ENCODE results near the gene SLC7A1. TPM values are rescaled to one million over a fixed set of nuclear protein-coding genes. Genes with fewer than 3 reads are reported as not detected.

The SLC7A1 gene
- total and polyA plus RNA-seq, 2 experiments from 2014 or later, result 23.0 to 74.7 TPM

DNA sequence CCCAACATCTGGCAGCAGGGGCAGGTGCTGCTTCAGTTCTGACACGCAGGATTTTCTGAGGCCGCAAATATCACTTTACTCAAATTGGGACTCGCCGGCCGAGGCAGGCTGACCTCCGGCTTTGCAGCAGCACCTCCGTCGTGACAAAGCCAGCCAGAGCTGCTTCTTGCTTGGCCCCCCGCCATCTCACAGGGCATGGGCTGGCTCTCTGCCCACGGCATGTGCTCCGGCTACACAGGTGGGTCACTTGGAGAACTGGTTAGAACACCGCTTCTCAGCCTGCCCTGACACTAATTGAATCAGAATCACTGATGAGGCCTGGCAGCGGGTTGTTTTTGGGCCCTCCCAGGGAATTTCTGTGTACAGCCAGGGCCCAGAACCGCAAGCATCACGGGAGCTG, 112.3 kb downstream of the SLC7A1 start (continued):
- TF ChIP-seq, protein P1, sequence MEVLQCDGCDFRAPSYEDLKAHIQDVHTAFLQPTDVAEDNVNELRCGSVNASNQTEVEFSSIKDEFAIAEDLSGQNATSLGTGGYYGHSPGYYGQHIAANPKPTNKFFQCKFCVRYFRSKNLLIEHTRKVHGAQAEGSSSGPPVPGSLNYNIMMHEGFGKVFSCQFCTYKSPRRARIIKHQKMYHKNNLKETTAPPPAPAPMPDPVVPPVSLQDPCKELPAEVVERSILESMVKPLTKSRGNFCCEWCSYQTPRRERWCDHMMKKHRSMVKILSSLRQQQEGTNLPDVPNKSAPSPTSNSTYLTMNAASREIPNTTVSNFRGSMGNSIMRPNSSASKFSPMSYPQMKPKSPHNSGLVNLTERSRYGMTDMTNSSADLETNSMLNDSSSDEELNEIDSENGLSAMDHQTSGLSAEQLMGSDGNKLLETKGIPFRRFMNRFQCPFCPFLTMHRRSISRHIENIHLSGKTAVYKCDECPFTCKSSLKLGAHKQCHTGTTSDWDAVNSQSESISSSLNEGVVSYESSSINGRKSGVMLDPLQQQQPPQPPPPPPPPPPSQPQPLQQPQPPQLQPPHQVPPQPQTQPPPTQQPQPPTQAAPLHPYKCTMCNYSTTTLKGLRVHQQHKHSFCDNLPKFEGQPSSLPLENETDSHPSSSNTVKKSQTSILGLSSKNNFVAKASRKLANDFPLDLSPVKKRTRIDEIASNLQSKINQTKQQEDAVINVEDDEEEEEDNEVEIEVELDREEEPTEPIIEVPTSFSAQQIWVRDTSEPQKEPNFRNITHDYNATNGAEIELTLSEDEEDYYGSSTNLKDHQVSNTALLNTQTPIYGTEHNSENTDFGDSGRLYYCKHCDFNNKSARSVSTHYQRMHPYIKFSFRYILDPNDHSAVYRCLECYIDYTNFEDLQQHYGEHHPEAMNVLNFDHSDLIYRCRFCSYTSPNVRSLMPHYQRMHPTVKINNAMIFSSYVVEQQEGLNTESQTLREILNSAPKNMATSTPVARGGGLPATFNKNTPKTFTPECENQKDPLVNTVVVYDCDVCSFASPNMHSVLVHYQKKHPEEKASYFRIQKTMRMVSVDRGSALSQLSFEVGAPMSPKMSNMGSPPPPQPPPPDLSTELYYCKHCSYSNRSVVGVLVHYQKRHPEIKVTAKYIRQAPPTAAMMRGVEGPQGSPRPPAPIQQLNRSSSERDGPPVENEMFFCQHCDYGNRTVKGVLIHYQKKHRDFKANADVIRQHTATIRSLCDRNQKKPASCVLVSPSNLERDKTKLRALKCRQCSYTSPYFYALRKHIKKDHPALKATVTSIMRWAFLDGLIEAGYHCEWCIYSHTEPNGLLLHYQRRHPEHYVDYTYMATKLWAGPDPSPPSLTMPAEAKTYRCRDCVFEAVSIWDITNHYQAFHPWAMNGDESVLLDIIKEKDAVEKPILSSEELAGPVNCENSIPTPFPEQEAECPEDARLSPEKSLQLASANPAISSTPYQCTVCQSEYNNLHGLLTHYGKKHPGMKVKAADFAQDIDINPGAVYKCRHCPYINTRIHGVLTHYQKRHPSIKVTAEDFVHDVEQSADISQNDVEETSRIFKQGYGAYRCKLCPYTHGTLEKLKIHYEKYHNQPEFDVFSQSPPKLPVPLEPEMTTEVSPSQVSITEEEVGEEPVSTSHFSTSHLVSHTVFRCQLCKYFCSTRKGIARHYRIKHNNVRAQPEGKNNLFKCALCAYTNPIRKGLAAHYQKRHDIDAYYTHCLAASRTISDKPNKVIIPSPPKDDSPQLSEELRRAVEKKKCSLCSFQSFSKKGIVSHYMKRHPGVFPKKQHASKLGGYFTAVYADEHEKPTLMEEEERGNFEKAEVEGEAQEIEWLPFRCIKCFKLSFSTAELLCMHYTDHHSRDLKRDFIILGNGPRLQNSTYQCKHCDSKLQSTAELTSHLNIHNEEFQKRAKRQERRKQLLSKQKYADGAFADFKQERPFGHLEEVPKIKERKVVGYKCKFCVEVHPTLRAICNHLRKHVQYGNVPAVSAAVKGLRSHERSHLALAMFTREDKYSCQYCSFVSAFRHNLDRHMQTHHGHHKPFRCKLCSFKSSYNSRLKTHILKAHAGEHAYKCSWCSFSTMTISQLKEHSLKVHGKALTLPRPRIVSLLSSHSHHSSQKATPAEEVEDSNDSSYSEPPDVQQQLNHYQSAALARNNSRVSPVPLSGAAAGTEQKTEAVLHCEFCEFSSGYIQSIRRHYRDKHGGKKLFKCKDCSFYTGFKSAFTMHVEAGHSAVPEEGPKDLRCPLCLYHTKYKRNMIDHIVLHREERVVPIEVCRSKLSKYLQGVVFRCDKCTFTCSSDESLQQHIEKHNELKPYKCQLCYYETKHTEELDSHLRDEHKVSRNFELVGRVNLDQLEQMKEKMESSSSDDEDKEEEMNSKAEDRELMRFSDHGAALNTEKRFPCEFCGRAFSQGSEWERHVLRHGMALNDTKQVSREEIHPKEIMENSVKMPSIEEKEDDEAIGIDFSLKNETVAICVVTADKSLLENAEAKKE (CRISPR knock-in tag; IDR thresholded peaks at IDR 0.05), result no peak
- TF ChIP-seq ZNF114 (CRISPR knock-in tag; IDR thresholded peaks at IDR 0.05), result no peak
- TF ChIP-seq CREB1 (CRISPR knock-in tag; IDR thresholded peaks at IDR 0.05; ENCODE audit: low read depth), result no peak
- no peak for TF ChIP-seq EZH2phosphoT487 (IDR thresholded peaks at IDR 0.05; ENCODE audit: unreplicated experiment)
- TF ChIP-seq JUNB (IDR thresholded peaks at IDR 0.05; ENCODE audit: unreplicated experiment), result no peak
- TF ChIP-seq NANOG (IDR thresholded peaks at IDR 0.05; ENCODE audit: borderline replicate concordance), result no peak

DNA sequence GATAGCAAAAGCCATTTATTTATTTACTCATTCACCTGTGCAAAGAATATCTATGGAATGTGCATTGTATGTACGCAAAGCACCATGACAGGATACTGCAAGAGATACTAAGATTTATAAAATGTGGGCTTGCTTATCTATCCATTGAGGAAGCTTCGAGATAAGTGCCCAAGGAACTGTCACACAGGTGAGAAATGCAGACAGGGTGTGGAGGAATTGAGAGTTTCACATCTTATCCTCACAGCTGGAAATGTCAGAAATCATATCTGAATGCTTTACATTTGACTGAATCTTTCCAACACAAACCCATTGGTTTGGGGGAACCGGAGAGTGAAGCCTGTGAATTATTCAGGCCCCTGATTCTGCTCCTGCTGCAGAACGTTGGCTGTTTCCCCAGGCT, 113.0 kb downstream of the SLC7A1 start:
- no peaks in the 10 kb centered on the region for H3K36me3 Mint-ChIP-seq (ENCODE audit: low read depth)
- DNase-seq (ENCODE audit: low spot score), result no peak
- ATAC-seq, result no peak
- no peaks in the 10 kb centered on the region for H3K79me2 ChIP-seq (replicated peaks; ENCODE audit: insufficient read depth)
- no peaks in the 10 kb centered on the region for H3K36me3 ChIP-seq (ENCODE audit: insufficient read depth)
- no peaks in the 10 kb centered on the region for H3K27me3 ChIP-seq (ENCODE audit: insufficient read depth)
- no peaks in the 10 kb centered on the region for H3K9me2 ChIP-seq (ENCODE audit: insufficient read depth)
- H3F3A ChIP-seq (replicated peaks; ENCODE audit: low read depth), result no peaks in the 10 kb centered on the region
- H3K4me1 Mint-ChIP-seq, result peaks cover 27% of the 10 kb centered on the region
- peaks cover 11% of the 10 kb centered on the region for H3K4me1 ChIP-seq (ENCODE audit: insufficient read depth)
- no peak overlapping the region for H3K27ac Mint-ChIP-seq
- no peak overlapping the region for H3K4me3 ChIP-seq
- H2AFZ ChIP-seq, result no peak overlapping the region
- peaks cover 12% of the 10 kb centered on the region for H3K27me3 Mint-ChIP-seq (ENCODE audit: insufficient read depth, low read depth, poor library complexity)
- H3K4me2 ChIP-seq, result no peak overlapping the region
- no peak overlapping the region for H3K27ac ChIP-seq (ENCODE audit: low read depth)
- H3K9me3 Mint-ChIP-seq, result no peaks in the 10 kb centered on the region
- H3K4me3 Mint-ChIP-seq, result no peak overlapping the region
- no peaks in the 10 kb centered on the region for H4K20me1 ChIP-seq (replicated peaks; ENCODE audit: insufficient read depth)
- TF ChIP-seq POLR2AphosphoS5 (IDR thresholded peaks at IDR 0.05; ENCODE audit: low read depth), result no peak
- TF ChIP-seq ETS1 (IDR thresholded peaks at IDR 0.05), result no peak
- TF ChIP-seq JUNB (IDR thresholded peaks at IDR 0.05; ENCODE audit: unreplicated experiment), result no peak
- TF ChIP-seq STAT1 (IDR thresholded peaks at IDR 0.05; ENCODE audit: unreplicated experiment), result no peak
- TF ChIP-seq EZH2phosphoT487 (IDR thresholded peaks at IDR 0.05; ENCODE audit: unreplicated experiment), result no peak
- TF ChIP-seq, protein P1 (CRISPR knock-in tag; IDR thresholded peaks at IDR 0.05), result no peak
- TF ChIP-seq ZNF331 (CRISPR knock-in tag; IDR thresholded peaks at IDR 0.05; ENCODE audit: low read depth), result no peak
- TF ChIP-seq NANOG (IDR thresholded peaks at IDR 0.05; ENCODE audit: borderline replicate concordance), result no peak
